ENCODE measurements around the gene DAW1. TPM values are rescaled to one million over a fixed set of nuclear protein-coding genes. Genes with fewer than 3 reads are reported as not detected.

DAW1 gene, protein sequence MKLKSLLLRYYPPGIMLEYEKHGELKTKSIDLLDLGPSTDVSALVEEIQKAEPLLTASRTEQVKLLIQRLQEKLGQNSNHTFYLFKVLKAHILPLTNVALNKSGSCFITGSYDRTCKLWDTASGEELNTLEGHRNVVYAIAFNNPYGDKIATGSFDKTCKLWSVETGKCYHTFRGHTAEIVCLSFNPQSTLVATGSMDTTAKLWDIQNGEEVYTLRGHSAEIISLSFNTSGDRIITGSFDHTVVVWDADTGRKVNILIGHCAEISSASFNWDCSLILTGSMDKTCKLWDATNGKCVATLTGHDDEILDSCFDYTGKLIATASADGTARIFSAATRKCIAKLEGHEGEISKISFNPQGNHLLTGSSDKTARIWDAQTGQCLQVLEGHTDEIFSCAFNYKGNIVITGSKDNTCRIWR
- total RNA-seq (0.46 and 0.57 TPM in 2 replicates), polyA plus RNA-seq (0.59 TPM in 1 of 2 replicates, not detected in the other)

DNA sequence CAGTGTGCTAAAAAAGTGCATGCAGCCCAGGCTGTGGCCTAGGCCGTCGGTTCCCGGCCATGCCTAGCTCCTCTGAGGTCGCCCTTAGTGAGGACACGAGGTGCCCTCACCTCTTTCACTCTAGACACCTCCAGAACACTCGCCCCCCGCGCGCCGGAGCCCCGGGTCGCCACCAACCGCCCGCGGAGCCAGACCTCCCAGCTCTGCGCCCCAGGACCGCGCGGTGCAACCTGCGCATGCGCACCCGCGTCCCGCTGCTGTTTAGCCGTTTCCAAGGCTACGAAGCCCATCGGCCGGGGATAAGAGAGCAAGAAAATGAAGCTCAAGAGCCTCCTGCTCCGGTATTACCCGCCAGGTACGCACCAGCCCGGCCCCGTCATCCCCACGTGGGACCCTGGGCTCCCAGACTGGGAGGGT, at the start of gene DAW1:
Gene DAW1 (plus strand): TSS at position 257 of the 417 bp plus-strand sequence. CDS start 59 bp downstream, at position 316.
- Histone ChIP-seq H3K27me3 (peaks cover 11% of the 10 kb centered on the region), H3K36me3 (no peaks in the 10 kb centered on the region), H3K9me3 (ENCODE audit: low read depth) (no peaks in the 10 kb centered on the region), H3K4me1 (ENCODE audit: low read depth) (no peaks in the 10 kb centered on the region), H3K27ac (no peak within 1 kb of the TSS), H3K4me3 (peak within 1 kb of the TSS; percentile 32)
- TF ChIP-seq, protein P1, sequence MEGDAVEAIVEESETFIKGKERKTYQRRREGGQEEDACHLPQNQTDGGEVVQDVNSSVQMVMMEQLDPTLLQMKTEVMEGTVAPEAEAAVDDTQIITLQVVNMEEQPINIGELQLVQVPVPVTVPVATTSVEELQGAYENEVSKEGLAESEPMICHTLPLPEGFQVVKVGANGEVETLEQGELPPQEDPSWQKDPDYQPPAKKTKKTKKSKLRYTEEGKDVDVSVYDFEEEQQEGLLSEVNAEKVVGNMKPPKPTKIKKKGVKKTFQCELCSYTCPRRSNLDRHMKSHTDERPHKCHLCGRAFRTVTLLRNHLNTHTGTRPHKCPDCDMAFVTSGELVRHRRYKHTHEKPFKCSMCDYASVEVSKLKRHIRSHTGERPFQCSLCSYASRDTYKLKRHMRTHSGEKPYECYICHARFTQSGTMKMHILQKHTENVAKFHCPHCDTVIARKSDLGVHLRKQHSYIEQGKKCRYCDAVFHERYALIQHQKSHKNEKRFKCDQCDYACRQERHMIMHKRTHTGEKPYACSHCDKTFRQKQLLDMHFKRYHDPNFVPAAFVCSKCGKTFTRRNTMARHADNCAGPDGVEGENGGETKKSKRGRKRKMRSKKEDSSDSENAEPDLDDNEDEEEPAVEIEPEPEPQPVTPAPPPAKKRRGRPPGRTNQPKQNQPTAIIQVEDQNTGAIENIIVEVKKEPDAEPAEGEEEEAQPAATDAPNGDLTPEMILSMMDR (IDR thresholded peaks at IDR 0.05; ENCODE audit: low read depth, low read length): no peak
- DNase-seq (ENCODE audit: low read depth in 1 of 2, low spot score in 1 of 2): peak; percentile 85 to 88

DNA sequence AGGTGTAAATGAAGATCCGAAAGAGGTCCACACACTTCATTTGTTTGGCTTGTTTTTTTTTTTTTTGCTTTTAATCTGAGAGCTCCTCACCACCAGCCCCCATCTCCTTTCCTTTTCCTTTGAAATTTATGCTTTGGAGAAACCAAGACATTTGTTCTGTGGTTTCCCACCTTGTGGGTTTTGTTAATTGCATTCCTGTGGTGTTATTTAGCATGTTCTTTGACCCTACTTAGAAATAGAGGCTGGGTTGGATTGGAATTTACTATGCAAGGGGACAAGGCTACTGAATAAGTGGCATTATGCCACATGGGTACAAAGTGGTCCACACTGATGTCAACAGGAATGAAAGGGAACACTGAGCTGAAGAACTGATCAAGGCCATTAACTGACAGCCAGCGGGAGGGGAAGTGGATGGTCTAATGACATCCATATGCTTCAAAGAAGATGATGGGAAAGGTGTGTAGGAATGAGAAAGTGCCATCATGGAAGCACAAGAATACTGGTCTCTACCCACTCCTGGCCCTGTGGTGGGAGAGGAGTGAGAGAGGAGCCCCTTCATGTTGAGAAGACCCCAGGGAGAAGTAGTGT, 48.9 kb upstream of the DAW1 start:
- Histone ChIP-seq H3K9me3 (ENCODE audit: low read depth) (no peaks in the 10 kb centered on the region), H3K4me3 (no peak overlapping the region), H3K27ac (no peak overlapping the region), H3K4me1 (ENCODE audit: low read depth) (no peaks in the 10 kb centered on the region), H3K36me3 (no peaks in the 10 kb centered on the region), H3K27me3 (no peaks in the 10 kb centered on the region)
- TF ChIP-seq, protein P1 (IDR thresholded peaks at IDR 0.05; ENCODE audit: low read depth, low read length): no peak
- peak in 1 of 2 donors; percentile 27 for DNase-seq (ENCODE audit: low read depth in 1 of 2, low spot score in 1 of 2)

DNA sequence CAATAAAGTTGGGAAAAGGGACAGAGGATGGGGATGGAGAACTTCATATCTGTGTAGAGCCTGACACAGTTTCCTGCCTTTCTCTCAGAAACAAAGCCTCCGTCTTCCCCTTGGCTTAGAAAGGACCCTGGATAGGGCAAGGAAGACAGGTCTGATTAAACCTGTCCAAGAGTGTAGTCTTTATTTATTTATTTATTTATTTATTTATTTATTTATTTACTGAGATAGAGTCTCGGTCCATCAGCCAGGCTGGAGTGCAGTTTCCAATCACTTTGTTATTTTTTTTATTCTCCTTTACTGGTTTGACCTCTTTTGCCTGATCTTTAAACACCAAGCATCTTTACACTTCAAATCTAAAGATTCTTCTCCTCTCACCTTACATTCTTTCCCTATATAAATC, 47.5 kb upstream of the DAW1 start:
- Histone ChIP-seq H3K9me3 (ENCODE audit: low read depth) (no peaks in the 10 kb centered on the region), H3K4me3 (no peak overlapping the region), H3K4me1 (ENCODE audit: low read depth) (no peaks in the 10 kb centered on the region), H3K36me3 (no peaks in the 10 kb centered on the region), H3K27me3 (no peaks in the 10 kb centered on the region), H3K27ac (no peak overlapping the region)
- TF ChIP-seq, protein P1 (IDR thresholded peaks at IDR 0.05; ENCODE audit: low read depth, low read length): no peak
- no peak for DNase-seq (ENCODE audit: low read depth in 1 of 2, low spot score in 1 of 2)

DNA sequence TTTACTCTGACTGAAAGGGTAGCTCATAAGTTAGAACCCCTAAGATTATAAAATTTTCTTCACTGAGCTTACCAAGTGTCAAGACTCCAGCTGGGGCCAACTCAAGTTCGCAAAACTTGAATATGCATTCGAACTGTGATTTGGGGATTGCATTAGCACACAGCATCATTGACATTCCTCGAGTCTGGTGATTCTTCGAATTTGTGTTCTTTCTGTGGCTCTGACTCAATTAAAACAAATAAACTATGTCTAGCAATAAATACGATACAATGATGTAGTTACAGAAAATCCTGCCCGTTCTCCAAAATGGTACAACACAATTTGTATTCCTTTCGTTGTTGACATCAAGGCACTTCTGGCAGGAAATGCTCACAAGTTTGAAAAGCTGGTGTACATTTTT, 46.7 kb upstream of the DAW1 start:
- TF ChIP-seq, protein P1 (IDR thresholded peaks at IDR 0.05; ENCODE audit: low read depth, low read length): no peak
- H3K4me1 ChIP-seq (ENCODE audit: low read depth): no peaks in the 10 kb centered on the region
- no peak for DNase-seq (ENCODE audit: low read depth in 1 of 2, low spot score in 1 of 2)
- no peak overlapping the region for H3K27ac ChIP-seq
- H3K27me3 ChIP-seq: no peaks in the 10 kb centered on the region
- H3K4me3 ChIP-seq: no peak overlapping the region
- no peaks in the 10 kb centered on the region for H3K9me3 ChIP-seq (ENCODE audit: low read depth)
- no peaks in the 10 kb centered on the region for H3K36me3 ChIP-seq

DNA sequence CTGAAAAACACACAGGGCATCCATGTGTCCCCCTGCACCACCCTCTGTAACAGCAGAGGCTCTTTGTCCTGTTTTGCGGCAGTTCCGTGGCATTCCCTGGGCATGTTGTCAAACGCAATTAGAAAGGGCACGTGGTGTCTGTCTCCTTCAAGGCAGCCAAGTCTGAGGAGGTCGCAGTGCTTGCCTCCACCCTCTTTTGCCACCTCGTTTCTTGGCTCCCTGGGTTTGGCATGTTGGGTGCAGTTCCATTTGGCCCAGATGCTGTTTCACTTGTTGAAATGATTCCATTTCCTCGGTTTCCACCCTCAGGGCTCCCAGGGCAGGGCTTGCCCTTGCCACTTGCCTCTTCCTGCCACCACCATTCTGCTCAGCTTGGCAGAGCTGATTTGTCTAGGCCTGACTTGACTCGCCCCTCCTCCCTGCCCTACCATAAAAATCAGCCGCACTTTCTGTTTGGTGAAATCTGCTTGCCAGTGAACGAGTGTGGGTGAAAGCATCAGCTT, 45.4 kb upstream of the DAW1 start:
- H3K27me3 ChIP-seq: no peaks in the 10 kb centered on the region
- no peak overlapping the region for H3K4me3 ChIP-seq
- DNase-seq (ENCODE audit: low read depth in 1 of 2, low spot score in 1 of 2): no peak
- TF ChIP-seq, protein P1 (IDR thresholded peaks at IDR 0.05; ENCODE audit: low read depth, low read length): no peak
- no peak overlapping the region for H3K27ac ChIP-seq
- no peaks in the 10 kb centered on the region for H3K4me1 ChIP-seq (ENCODE audit: low read depth)
- no peaks in the 10 kb centered on the region for H3K9me3 ChIP-seq (ENCODE audit: low read depth)
- H3K36me3 ChIP-seq: no peaks in the 10 kb centered on the region
